OCI-LY1 (cell line): ENCODE results near the gene CBX8.

ENCODE experiments used
- CTCF ChIP-seq: fragments of 200-600 bp; sonication (generic), shearing (Covaris generic); IDR thresholded peaks from 2 replicates; pipeline ENCODE4 v1.5.1; 2017; ENCODE audit warnings: mild to moderate bottlenecking, antibody characterized with exemption, low read length, moderate library complexity, mixed read lengths
- EZH2 ChIP-seq: fragments of 200-600 bp; sonication (generic), shearing (Covaris generic); IDR thresholded peaks from 2 replicates; pipeline ENCODE4 v1.8.0; 2017; ENCODE audit warnings: borderline replicate concordance, mixed run types, mild to moderate bottlenecking, antibody characterized with exemption, low read length, moderate library complexity, mixed read lengths

- no peak for TF ChIP-seq CTCF
- no peak for TF ChIP-seq EZH2
Observed at GRCh38 chr17:79814127-79814973, 17.5 kb upstream of the CBX8 start.
